ENCODE data around the gene ZNF565. TPM values are rescaled to one million over a fixed set of nuclear protein-coding genes. Genes with fewer than 3 reads are reported as not detected.
"Not testable (repeated sequence)": the region's sequence is repeated elsewhere in the genome, so short reads cannot be mapped to it uniquely, and the experiment has no call there.

The ZNF565 gene
- total RNA-seq, 1 donor from 2014 or later = 5.6 TPM

DNA sequence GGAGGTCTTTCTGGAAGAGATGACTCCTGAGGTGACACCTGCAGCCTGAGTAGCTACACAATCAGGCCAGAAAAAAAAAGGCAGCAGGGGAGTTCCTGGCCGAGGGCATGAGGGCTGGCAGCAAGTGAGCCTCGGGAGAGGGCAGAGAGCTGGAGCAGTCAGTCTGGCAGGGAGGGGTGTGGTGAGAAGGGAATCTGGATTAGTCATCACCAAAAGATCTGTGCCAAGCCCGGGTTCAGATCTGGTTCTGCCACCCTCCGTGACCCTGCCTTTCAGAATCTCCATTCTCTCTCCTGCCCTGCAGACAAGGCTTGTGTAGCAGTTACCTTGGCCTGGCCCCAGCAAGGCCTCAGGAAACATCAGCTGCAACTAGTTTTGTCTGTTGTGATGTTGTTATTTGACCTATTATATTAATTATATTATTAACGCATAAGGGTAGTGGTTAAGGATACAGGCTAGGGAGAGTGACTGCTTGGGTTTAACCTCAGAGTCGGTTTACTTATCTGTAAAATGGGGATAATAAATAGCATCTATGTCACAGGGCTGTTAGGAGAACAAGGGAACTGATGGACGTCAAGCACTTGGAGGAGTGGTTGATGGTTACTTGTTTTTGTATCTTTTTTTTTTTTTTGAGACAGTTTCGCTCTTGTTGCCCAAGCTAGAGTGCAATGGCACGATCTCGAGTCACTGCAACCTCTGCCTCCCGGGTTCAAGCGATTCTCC lies 77.3 kb downstream of the ZNF565 start:
- peaks cover 7% of the 10 kb centered on the region for H3K9me3 Mint-ChIP-seq (ENCODE audit: unreplicated experiment)
- peaks cover 7% of the 10 kb centered on the region for H3K4me1 Mint-ChIP-seq (ENCODE audit: low read depth, unreplicated experiment)
- peaks cover 4% of the 10 kb centered on the region for H3K36me3 Mint-ChIP-seq (ENCODE audit: unreplicated experiment)
- no peak for DNase-seq
- H3K4me3 Mint-ChIP-seq (ENCODE audit: unreplicated experiment) = no peak overlapping the region
- H3K27me3 Mint-ChIP-seq (ENCODE audit: unreplicated experiment) = peaks cover 14% of the 10 kb centered on the region
- no peak for TF ChIP-seq CTCF (IDR thresholded peaks at IDR 0.05; ENCODE audit: partially characterized antibody, unreplicated experiment)
- H3K27ac Mint-ChIP-seq (ENCODE audit: unreplicated experiment) = no peak overlapping the region

- not testable (repeated sequence) for H3K27me3 Mint-ChIP-seq (ENCODE audit: unreplicated experiment); H3K4me1 Mint-ChIP-seq (ENCODE audit: low read depth, unreplicated experiment); H3K36me3 Mint-ChIP-seq (ENCODE audit: unreplicated experiment); DNase-seq; H3K4me3 Mint-ChIP-seq (ENCODE audit: unreplicated experiment); H3K27ac Mint-ChIP-seq (ENCODE audit: unreplicated experiment); H3K9me3 Mint-ChIP-seq (ENCODE audit: unreplicated experiment)
Observed at GRCh38 chr19:36134867-36135266, 79.6 kb downstream of the ZNF565 start.

Other genes starting within 250 kb of the ZNF565 start
- gene SDHAF1, start 219.5 kb downstream of the ZNF565 start, total RNA-seq (ENCODE audit: unreplicated experiment) = 17.7 TPM
- gene SYNE4, start 205.9 kb downstream of the ZNF565 start, total RNA-seq (ENCODE audit: unreplicated experiment) = 2.0 TPM
- 29.5 TPM for gene ALKBH6, start 200.5 kb downstream of the ZNF565 start, total RNA-seq (ENCODE audit: unreplicated experiment)
- 146 TPM for gene CLIP3, start 181.8 kb downstream of the ZNF565 start, total RNA-seq (ENCODE audit: unreplicated experiment)
- gene THAP8, start 160.4 kb downstream of the ZNF565 start, total RNA-seq (ENCODE audit: unreplicated experiment) = 10.1 TPM
- 5.5 TPM for gene WDR62, start 159.8 kb downstream of the ZNF565 start, total RNA-seq (ENCODE audit: unreplicated experiment)
- gene OVOL3, start 103.5 kb downstream of the ZNF565 start, total RNA-seq (ENCODE audit: unreplicated experiment) = not detected
- gene POLR2I, start 99.8 kb downstream of the ZNF565 start, total RNA-seq (ENCODE audit: unreplicated experiment) = 79.2 TPM
- 337 TPM for gene TBCB, start 99.2 kb downstream of the ZNF565 start, total RNA-seq (ENCODE audit: unreplicated experiment)
- 478 TPM for gene CAPNS1, start 74.6 kb downstream of the ZNF565 start, total RNA-seq (ENCODE audit: unreplicated experiment)
- 62.3 TPM for gene COX7A1, start 62.2 kb downstream of the ZNF565 start, total RNA-seq (ENCODE audit: unreplicated experiment)
- gene ZNF146, start 441 bp upstream of the ZNF565 start, total RNA-seq (ENCODE audit: unreplicated experiment) = 59.6 TPM
- gene ZFP14, start 164.5 kb upstream of the ZNF565 start, total RNA-seq (ENCODE audit: unreplicated experiment) = 14.3 TPM
- 16.1 TPM for gene ZFP82, start 204.0 kb upstream of the ZNF565 start, total RNA-seq (ENCODE audit: unreplicated experiment)

Measured in glutamatergic neuron (in vitro differentiated cells).